Eye (tissue), 1 donor: Measurements from ENCODE around the gene ARMC3.

Source experiments
- DNase-seq: peaks from one replicate; pipeline ENCODE4 v3.0.0-alpha.2; 2015

The ARMC3 gene

DNA sequence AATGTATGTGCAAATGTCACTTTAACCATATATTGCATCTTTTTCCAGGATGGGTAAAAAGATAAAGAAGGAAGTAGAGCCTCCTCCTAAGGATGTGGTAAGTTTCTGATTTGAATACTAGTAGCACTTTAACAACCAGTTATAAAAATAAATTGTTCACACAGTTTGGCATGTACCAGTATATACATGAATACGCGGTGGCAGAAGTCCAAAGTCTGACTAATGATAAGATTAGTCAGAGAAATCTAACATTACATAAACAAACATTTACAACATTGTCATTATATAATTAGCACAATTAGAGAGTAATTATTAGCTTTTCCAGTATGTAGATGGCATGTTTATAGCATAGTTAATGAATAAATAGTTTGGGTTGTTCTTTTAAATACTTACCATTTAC, 4.1 kb downstream of the ARMC3 start:
- no peak for DNase-seq

DNA sequence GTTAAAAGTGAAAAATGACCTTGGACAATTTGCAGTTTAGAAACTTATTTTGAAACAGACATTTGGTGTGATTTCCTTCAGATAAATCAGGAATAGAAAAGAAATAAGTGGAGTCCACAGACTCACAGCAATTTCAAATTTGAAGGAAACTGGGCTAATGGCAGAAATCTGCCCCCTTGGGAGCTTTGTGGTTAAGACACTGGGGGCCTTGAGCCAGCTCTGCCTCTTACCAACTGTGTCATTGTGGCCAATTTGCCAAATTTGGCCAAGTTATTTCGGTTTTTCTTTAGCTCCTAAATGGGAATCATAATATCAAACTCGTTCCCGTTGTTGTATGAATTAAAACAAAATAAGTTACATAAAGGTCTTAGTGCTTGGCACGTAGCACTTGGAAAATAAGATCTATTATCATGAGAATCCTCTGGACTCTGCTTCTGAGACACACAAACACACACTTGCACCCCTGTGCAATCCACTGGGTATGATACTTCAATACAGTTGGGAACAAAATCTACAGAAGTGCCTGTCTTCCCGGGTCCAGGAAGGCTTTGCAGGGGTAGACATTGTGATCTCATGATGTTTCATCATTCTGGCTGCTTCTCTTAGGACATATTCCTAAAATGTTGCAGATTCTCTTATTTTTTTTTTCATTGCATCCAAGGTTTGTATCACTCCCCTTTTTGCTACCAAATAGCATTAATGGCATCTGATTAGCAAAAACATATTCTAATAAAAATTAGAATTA, 4.9 kb downstream of the ARMC3 start:
- no peak for DNase-seq

DNA sequence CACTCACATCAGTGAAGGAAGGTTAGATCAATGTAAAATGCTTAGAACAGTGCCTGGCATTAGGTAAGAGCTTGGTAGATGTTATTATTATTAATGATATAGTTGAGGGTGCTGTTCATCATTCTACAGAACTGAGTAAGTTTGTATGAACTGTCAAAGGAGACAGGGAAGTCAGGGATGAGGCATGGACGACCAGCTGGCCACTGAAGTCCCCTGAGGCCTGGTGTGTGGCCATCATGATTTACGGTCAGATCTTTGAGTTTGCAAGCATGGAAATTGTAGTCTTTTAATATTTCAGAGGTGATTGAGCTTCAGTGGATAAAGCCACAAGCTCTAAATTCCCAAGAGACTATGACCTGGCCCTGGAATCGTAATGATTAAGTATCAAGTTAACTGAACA, 6.9 kb downstream of the ARMC3 start:
- no peak for DNase-seq

DNA sequence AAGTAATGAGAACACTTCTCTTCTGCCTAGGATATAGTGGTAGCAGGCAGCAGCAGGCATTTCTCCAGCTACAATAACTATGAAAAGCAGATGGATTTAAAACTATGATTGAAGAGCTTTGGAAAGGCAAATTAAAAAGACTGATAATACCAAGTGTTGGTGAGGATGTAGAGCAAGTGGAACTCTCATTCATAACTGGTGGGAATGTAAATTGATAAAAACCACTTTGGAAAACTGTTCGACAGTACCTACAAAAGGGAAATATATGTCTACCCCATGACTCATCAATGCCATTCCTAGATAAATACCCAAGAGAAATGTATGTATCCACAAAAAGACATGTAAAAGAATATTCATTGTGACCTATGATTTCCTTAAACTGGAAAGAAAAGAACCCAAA, 14.6 kb downstream of the ARMC3 start:
- DNase-seq = no peak

DNA sequence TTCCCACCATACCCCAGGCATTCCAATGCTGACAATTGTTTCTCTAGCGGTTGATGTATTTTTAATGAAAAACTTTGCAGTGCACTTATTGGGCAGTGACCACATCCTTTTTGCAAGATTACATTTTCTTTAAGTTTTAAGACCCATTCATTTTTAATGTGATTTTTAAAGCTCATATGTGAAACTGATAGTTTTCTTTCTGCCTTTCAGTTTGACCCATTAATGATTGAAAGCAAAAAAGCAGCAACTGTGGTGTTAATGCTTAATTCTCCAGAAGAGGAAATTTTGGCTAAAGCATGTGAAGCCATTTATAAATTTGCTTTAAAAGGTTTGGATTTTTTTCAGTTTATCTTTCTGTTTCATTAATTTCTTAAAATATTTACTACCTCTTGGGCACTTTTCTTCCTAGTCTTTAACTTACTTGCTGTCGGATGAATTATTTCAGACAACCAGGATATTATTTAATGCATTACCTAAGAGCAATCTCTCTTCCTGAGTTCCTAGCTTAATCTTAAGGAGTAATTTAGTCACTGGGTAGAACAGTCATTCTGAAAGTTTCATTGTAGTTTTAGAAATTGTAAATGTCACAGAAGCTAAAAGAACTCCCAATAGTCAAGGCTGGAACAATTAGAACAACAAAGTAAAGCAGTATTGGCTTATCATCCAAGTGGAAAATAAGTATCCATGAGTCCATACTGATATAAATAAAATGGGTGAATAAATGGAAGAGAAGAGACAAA, 18.3 kb downstream of the ARMC3 start:
- no peak for DNase-seq

DNA sequence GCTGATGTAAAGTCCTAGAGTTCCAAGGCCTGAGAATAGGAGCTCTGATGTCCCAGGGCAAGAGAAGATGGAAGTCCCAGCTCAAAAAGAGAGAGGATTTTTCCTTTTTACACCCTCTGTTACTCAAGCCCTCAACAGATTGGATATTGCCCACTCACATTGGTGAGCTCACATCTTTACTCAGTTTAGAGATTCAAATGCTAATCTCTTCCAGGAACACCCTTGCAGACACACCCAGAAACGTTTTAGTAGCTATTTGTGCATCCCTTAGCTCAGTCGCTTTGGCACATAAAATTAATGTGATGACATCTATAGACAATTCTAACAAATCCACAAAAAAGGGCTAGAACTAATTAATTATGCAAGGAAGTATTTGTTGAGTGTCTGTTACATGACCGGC, 27.1 kb downstream of the ARMC3 start:
- no peak for DNase-seq

DNA sequence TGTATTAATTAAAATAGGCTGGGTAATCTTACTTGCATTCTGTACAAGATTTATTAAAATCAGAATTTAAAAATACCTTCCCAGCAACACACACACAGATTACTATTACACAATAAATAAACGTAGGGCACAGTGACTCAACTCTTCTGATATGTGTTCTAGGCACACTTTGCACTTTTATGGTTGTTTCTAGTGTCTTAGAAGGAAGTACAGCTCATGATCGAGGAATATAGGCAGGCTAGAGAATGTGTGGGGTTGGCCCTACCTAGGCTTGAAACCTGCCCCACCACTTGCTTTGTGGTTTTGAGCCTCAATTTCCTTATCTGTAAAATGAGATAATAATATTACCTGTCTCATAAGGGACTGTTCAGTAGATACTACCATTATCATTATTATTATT, 30.5 kb downstream of the ARMC3 start:
- DNase-seq = no peak

DNA sequence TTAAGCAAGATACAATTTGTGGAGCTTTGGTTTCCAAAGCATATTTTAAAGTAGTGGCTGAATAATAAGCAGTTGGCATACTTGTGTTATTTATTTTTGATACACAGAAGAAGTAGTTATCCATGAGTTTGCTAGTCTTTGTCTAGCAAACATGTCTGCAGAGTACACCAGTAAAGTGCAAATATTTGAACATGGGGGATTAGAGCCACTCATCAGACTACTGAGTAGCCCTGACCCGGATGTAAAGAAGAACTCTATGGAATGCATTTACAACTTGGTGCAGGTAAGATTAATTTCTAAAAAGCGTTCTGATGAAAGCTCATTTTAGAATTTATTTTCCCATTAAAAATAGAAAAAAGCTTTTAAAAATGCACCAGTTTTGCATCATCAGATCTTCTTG, 31.4 kb downstream of the ARMC3 start:
- no peak for DNase-seq

DNA sequence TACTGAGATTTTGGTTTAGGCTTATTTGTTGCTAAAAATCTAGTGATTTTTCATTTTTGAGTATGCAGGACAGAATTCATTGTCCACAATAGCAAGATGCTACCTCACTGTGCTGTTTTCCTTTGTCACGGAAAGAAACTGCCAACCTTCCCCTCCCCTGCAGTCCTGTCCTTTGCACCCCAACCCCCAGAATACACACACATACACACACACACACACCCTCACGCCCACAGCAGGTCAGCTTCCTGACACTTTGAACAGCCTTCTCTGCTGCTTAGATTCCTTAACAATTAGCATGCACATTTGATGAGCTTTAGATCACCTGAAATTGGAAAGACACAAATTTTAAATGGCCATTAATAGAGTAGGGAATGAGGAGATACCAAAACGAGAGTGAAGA, 32.1 kb downstream of the ARMC3 start:
- no peak for DNase-seq

DNA sequence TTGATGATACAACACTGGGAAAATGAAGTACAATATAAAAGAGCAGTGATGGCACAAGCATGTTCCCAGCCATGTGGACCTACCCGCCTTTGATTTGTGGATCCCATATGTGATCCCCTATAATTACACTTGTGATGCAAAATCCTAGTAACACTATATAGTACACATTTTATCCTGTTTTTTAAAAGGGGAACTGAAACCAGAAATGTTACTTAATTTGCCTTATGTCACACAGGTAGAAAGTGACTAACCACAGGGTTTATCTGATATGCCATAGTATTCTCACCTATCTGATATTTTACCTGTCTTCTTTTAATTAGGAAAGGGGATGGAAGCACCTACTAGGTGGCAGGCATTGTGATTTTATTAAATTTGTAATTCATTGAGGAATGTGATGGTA, 35.0 kb downstream of the ARMC3 start:
- DNase-seq = no peak

DNA sequence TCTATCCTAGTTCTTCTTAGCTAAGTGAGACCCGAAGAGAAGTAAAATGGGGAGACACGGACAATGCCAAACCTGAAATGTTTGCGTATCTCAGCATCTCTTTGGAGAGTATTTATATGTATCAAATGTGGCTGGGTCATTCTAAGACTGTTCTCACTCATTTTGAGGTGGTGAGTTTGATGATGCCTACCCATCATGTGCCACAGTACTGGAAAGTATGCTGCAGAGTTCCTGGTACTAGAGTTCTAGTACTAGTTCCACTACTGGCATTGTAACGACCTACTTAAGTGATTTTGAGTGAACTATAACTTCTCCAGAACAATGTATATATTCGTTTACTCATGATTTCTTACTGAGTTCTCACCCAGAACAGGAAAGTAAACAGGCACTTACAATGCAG, 41.9 kb downstream of the ARMC3 start:
- DNase-seq = no peak

DNA sequence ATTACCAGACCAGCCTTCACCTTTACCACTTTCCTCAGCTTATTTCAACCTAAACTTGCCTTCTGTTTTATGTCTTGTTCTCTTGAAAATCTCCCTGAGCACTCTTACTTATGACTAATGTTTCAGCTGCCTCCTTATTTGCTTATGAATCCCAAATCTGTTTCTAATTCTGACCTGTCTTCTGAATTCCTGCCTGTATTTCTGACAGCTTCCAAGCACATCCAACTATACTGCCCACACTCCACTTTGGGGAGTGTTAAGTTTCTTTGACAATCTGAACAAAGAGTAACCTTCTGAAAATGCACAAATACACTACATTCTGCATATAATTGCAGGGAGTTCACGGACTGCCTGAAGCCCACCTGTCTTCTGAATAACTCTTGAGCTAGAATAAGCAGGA, 48.7 kb downstream of the ARMC3 start:
- DNase-seq = no peak

DNA sequence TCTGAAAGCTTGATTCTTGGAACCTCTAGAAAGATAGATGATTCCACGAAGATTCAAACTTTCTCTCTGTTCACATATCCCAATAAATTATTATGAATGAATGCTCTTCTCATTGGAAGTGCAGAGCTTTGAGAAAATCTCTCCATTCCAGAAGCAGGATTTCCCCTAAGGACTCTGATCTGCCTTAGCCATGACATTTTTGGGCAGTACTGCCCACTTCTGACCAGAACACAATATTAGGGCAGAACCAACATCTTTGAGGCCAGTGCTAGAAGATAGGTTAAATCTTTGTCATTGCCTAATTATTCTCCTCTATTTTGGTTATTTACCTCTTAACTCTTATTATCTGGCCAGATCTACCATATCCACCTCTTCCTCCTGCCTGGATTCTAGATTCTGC, 49.9 kb downstream of the ARMC3 start:
- no peak for DNase-seq

DNA sequence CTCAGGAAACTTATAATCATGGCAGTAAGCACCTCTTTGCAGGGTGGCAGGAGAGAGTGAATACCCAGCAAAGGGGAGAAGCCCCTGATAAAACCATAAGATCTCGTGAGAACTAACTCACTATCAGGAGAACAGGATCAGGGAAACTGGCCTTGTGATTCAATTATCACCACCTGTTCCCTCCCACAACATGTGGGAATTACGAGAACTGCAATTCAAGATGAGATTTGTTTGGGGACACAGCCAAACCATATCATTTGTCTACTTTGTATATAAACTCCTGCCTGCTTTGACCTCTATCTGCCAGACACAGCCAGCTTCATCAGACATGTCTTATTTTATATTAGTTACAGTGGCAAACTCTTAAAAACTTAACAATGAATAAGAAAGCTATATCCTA, 50.4 kb downstream of the ARMC3 start:
- no peak for DNase-seq

DNA sequence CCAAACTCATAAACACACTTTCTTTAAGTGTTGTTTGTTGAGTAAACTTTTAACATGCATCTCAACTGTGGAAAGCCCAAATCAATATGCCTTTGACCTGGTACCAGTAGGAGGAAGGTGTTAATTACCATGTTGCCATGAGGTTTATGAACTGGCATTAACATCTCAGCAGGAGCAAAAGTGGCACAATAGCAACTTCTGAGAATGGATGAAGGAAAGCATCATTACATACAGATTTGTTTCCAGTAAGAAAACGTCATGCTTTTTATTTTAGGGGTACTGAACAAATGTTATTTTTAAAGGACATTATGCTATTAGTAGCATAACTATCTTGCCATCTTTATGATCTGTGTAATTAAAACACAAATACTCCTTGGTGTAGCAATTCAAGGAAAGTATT, 51.1 kb downstream of the ARMC3 start:
- no peak for DNase-seq

DNA sequence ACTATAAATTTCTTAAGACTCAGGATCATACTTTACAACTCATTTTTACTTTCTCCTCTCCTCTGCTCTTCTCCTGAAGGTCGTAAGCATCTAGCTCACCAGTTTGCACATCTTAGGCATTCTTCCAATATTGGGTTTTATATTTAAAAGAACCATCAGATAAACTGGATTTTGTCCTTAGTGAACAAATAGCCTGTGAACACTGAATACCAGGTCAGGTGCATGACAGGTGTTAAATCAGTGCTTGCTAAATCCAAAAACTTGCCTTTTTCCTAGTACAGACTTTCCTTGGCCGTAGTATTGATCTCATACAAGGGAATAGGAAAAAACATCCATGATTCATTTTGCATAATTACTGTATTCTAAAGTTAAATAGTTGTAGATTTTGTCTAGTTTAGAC, 53.0 kb downstream of the ARMC3 start:
- DNase-seq = no peak

DNA sequence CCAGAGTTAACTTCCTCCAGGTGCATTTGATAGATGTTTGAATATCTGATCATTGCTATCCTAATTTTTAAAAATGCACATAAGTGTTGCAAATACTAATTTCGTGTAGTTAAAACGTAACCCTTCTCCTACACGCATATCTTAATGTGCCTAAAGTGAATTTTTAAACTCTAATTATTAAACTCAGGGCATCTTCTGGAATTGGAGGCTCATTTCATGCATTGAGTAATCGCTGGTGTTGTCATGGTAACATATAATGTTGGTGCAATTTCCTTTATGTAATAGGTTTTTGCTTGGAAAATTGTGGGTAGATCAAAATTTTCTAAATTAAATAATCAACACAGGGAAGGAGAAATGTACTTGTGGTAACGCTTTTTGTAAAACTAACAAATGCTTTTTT, 56.2 kb downstream of the ARMC3 start:
- DNase-seq = no peak

DNA sequence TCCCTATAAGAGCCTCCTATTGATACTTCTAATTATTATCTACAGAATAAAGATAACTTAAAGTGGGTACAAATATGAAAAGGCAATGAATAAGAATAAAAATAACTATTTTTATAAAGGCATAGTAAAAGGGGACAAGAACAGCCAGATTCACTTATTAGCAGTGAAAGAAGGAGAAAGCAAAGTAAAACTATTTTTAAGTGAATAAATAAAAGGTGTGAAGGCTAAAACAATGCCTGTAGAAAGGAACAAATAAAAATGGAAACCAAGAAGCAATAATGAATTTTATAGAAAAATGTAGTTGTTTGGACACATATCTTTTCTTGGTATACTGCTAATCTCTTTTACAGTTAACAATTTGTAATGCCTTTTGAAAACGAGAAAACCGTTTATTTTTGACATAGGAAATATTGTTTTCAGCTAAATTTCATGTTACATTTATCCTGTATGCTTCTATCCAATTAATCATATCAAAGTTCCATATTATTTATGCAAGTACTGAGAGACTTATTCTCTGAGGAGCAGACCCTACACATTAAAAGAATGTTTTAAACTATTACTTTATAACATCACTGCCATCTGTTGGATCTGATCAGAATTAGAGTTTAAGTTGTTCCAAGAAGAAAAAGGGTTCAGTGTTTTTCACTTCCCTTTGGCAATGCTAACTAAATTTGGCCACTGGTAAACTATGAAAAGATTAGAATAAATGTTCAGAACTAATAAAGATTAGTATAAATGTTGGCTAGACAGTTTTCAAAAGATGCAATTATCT, 59.1 kb downstream of the ARMC3 start:
- peak; percentile 66 for DNase-seq

DNA sequence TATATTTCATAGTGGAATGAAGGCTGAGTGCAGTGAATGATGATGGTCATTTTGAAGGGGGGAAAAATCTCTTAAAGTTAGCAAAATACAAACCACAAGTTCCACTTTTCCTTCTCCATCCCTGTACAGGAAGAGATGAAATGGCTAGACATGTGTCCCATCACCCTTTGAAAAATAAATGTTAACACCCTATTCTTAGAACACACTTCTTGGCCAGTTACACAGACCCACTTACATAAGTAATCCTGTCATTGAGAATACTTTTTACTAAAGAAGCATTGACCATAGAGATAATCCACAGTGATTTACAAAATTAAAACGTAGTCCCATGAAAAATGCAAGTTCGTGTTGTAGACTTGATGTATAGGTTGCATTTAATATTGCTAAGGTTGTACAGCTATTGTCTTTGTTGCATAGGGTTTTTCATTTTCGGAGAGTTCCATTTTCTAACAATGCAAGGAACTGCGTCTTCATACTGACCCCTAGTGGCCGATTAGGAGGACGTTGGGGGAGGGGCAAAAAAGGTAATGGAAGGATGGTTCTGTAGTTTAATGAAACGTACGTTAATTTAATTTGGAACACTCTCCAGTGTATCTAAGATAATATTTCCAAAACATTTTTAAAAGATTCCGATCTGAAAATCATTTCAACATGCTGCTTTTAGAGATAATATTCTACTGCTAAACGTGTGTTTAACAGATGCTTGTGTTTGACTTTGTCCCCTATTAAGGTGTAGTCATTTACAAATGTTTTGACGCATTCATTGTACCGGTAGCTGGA, 60.9 kb downstream of the ARMC3 start:
- peak; percentile 93 for DNase-seq

DNA sequence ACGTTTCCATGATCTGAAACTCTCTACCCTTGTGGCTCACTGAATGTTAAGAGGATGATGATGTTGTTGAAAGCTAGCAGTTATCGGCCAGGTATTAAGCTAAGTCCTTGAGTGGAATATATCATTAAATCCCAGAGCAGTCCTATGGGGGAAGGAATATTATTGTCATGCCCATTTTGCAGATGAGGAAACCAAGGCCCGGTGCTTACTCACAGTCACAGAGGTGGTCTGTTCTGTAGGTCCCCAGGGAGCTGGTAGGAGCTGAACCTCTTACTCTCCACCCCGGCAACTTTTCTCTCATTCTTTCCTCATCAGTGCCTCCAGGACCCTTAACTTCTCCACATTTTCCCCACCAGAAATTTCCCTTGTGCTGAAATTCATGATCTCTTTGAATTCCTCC, 62.6 kb downstream of the ARMC3 start:
- DNase-seq = no peak

DNA sequence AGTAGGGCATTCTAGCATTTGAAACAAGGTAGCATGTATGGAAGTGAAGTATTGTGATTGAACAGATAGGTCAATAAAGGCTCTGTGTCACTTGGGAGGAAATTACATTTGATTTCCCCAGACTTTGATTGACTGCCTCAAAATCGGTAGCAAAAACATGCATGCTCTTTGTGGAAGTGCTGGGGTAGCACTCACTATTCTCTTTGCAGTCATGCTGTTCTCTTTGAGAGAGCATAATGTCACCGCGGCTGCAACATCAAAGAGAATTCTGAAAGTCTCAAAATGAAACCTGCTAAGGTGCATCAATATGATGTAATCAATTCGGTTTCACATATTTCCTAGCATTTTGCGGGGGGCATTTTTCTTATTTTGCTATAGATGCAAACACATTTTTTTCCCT, 64.2 kb downstream of the ARMC3 start:
- no peak for DNase-seq

DNA sequence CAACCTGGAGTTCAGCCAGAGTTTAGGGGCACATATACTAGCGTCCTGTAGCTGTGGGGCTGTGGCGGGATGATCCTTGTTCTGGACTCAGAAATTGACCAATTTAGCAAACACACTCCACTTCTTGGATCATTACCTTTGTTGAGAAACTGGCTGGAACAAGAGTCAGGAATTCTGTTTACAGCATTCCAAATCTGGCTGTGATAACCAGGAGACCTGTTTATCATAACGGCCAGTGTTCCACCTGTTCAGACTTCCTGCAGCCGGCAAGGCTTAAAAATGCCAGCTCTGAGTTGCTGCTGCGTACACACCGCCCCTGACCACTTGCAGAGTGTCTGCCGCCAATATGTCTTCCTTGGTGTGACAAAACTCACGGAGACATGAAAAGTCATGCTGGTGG, 64.8 kb downstream of the ARMC3 start:
- no peak for DNase-seq

DNA sequence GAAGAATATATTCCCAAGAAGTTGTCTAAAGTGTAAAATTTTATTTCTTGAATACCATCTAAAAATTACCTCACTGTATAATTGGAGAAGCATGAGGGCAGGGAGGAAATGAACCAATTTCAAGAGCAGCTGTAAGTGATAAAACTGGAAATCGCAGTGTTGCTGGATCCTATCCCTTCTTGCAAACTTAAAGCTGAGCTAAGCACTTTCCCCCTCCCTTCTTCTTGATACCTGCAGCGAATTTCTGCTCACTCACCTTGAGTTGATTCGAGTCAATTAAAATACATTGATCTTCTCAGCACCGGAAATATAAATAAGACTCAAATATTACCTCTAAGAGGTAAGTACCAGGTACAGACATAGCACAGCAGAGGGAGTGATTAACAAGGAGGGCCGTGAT, 65.5 kb downstream of the ARMC3 start:
- DNase-seq = no peak
